AG04450 (cell line): Measurements from ENCODE around the gene LIF. TPM values are rescaled to one million over a fixed set of nuclear protein-coding genes. Genes with fewer than 3 reads are reported as not detected.
A peak's percentile ranks its signal among the peaks of the same experiment; 100 is the strongest.

ENCODE experiments used
- CTCF ChIA-PET: fragments of 300-600, 350-600 bp; formaldehyde crosslinking; extraction: SDS; loops from one replicate; lab custom pipeline; 2022; ENCODE audit warnings: antibody characterized with exemption, inconsistent platforms; lab: Charles Lee
- POLR2A ChIA-PET: fragments of 350-600 bp; formaldehyde crosslinking; extraction: SDS; loops from one replicate; lab custom pipeline; 2021; ENCODE audit warnings: antibody characterized with exemption, inconsistent platforms; lab: Yijun Ruan, JAX
- DNase-seq: peaks from one replicate; pipeline ENCODE4 v3.0.0-alpha.2; 2011; ENCODE audit warnings: low read depth, low spot score
- H3K27ac ChIP-seq: one replicate; pipeline ENCODE4 v1.5.1; 2012; ENCODE audit warnings: low read depth, low read length, control low read depth
- H3K27me3 ChIP-seq: one replicate; pipeline ENCODE4 v1.6.0; 2012; ENCODE audit warnings: low read length; ENCODE audit not compliant: control insufficient read depth, insufficient read depth
- H3K4me3 ChIP-seq: 2 replicates; pipeline ENCODE4 v1.5.1; 2011; ENCODE audit warnings: mild to moderate bottlenecking, low read depth, low read length, control low read depth
- H3K9me3 ChIP-seq: 2 replicates; pipeline ENCODE4 v1.5.1; 2012; ENCODE audit warnings: low read length; ENCODE audit not compliant: control insufficient read depth, insufficient read depth
- polyA plus RNA-seq: library from polyadenylated mRNA; depleted of rRNA; stranded (reverse); fragments of >200 nt; gene quantifications from 2 replicates; pipeline ENCODE4 v1.2.3, GENCODE V29; 2011
- TF ChIP-seq, protein P1 (sequence below): IDR thresholded peaks from 2 replicates; pipeline ENCODE4 v1.5.1; 2011; ENCODE audit warnings: low read depth, low read length, control low read depth, inconsistent platforms

Gene LIF
- polyA plus RNA-seq, 1 experiment, result 53.9 TPM

DNA sequence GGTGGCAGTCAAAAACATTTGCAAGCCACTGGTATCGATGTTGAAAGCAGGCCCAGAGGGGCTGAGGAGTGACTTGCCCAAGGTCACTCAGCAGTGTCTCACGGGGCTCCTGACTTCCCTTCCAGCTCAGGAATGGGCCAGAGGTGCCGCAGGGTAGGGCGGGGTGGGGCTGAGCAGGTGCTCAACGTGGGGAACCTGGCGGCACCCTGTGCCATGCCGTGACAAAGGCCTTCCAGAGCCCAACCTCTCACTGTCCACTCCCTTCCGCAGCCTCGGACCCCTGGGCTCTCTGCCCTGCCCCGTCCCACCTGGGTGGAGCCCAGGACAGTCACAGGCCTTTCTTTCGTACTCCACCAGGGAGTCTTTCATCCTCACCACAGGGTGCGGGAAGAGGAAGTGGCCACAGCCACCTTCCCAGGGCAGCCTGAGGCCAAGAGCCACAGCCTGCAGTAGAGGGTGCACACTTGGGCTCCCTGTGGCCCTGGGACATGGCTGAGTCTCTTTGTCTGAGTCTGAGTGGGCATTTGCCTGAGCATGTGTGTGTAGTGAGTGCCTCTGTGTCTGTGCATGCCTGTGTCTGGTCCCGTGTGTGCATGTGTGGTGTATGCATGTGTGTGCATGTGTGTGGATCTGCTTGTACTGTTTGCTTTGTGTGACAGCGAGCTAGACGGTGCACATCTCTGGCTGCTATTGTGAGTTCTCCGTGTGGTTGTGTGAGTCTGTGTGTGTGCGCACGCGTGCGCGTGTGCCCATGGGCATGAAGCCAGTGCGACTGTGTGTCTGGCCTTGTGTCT lies 6.0 kb upstream of the LIF start:
- Histone ChIP-seq H3K4me3 (no peak overlapping the region), H3K27me3 (no peaks in the 10 kb centered on the region), H3K9me3 (no peaks in the 10 kb centered on the region), H3K27ac (peak overlapping the region; percentile 77)
- CTCF ChIA-PET, result interaction anchor here (0.9 to 1.2 kb wide), 2 partner anchors 22 to 36 kb away, joined by 3 read pairs; no protein-coding TSS in a partner anchor
- TF ChIP-seq, protein P1, sequence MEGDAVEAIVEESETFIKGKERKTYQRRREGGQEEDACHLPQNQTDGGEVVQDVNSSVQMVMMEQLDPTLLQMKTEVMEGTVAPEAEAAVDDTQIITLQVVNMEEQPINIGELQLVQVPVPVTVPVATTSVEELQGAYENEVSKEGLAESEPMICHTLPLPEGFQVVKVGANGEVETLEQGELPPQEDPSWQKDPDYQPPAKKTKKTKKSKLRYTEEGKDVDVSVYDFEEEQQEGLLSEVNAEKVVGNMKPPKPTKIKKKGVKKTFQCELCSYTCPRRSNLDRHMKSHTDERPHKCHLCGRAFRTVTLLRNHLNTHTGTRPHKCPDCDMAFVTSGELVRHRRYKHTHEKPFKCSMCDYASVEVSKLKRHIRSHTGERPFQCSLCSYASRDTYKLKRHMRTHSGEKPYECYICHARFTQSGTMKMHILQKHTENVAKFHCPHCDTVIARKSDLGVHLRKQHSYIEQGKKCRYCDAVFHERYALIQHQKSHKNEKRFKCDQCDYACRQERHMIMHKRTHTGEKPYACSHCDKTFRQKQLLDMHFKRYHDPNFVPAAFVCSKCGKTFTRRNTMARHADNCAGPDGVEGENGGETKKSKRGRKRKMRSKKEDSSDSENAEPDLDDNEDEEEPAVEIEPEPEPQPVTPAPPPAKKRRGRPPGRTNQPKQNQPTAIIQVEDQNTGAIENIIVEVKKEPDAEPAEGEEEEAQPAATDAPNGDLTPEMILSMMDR, result no peak
- no peak for DNase-seq
- POLR2A ChIA-PET, result interaction anchor here (0.6 to 2.3 kb wide), 3 partner anchors 44 to 57 kb away, joined by 4 to 10 read pairs (median 6); no protein-coding TSS in a partner anchor

DNA sequence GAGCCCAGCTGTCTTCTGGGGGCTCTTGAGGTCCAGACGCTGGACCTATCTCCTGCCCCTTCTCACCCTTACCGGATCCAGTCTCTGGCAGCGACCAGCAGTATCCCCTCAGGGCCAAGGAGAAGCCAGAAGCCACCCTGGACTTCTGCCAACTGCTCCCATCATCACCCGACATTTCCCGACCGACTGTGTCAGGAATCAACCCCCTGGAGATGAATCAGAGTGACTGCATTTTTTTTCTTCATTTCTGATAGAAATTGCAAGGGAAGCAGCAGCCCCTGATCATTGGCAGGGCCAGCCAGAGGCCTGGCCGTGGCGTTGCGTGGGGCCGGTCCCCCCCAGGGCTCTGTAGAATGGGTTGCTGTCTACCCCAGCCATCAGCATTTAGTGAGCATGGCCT lies 5.2 kb upstream of the LIF start:
- Histone ChIP-seq H3K27me3 (no peaks in the 10 kb centered on the region), H3K27ac (peak overlapping the region; percentile 77), H3K4me3 (no peak overlapping the region), H3K9me3 (no peaks in the 10 kb centered on the region; the same call in 1 of the 2 replicates)
- TF ChIP-seq, protein P1, result no peak
- no peak for DNase-seq
- CTCF ChIA-PET, result interaction anchor here (1.5 to 2.2 kb wide), 2 partner anchors 12 to 144 kb away, joined by 4 to 18 read pairs; no protein-coding TSS in a partner anchor
- POLR2A ChIA-PET, result interaction anchor here (0.5 to 2.3 kb wide), 3 partner anchors 43 to 55 kb away, joined by 3 to 10 read pairs (median 5); no protein-coding TSS in a partner anchor

DNA sequence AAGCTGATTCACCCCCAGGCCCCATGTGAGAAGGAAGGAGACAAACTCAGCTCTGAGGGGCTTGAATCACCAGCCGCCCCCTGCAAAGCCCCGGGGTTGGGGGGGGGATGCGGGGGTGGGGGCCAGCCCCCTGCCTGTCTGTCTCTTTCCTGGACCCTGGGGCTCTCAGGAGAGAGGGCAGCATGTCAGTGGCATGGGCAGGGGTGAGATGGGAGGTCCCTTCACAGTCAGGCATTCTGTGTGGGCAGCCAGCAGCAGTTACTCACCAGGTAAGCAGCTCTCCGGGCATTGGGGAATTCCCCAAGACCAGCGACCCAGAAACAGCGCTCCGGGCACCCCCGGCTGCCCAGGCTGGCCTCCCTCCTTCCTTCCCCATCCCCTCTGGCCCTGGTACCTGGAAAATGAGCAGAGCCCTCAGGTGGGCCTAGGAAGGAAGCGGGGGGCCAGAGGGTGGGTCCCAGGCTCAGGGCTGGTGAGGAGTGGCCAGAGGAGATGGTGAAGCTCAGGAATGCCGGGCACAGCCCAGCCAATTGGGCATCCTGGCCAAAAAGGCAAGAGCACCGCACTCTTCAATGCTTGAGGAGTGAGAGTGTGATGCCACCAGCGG lies 4.2 kb upstream of the LIF start:
- TF ChIP-seq, protein P1, result no peak
- peak overlapping the region; percentile 77 for H3K27ac ChIP-seq
- H3K9me3 ChIP-seq, result peaks cover 4% of the 10 kb centered on the region; the same call in 1 of the 2 replicates
- no peaks in the 10 kb centered on the region for H3K27me3 ChIP-seq
- no peak overlapping the region for H3K4me3 ChIP-seq
- CTCF ChIA-PET, result interaction anchor here (0.6 to 2.2 kb wide), 4 partner anchors 13 to 143 kb away, joined by 4 to 18 read pairs (median 4); partner anchors contain the start of gene CASTOR1
- POLR2A ChIA-PET, result interaction anchor here (0.6 to 2.3 kb wide), 6 partner anchors 15 to 136 kb away, joined by 3 to 10 read pairs (median 4); no protein-coding TSS in a partner anchor
- DNase-seq, result no peak

DNA sequence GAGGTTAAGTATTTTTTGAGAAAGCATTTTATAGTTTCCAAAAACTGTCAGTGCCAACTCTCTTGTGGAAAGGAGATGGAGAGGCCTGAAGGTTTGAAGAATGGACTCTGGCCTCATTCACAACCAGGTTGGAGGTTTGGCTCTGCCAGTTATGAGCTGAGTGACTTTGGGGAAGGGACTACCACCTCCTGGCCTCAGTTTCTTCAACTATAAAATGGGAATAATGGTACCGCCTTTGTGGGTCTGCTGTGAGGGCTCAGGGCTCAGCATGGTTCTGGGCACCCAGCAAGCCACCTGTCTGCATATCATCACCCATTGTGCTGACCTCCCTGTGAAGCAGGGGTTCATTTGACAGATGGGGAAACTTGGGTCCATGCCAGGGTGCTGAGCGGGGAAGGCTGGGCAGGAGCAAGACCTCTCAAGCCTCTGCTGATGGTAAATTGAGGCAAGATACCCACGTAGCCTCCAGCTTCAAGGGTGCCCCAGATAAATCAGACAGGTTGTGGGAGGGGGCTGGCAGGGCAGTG lies 3.5 kb upstream of the LIF start:
- H3K4me3 ChIP-seq, result no peak overlapping the region
- peak overlapping the region; percentile 77 for H3K27ac ChIP-seq
- POLR2A ChIA-PET, result interaction anchor here (0.9 to 2.3 kb wide), 4 partner anchors 15 to 54 kb away, joined by 3 to 10 read pairs (median 4); no protein-coding TSS in a partner anchor
- peaks cover 6% of the 10 kb centered on the region; the same call in 1 of the 2 replicates for H3K9me3 ChIP-seq
- TF ChIP-seq, protein P1, result no peak
- no peaks in the 10 kb centered on the region for H3K27me3 ChIP-seq
- DNase-seq, result no peak
- CTCF ChIA-PET, result interaction anchor here (0.6 to 2.2 kb wide), 3 partner anchors 39 to 142 kb away, joined by 4 to 18 read pairs (median 5); partner anchors contain the start of gene CASTOR1
